Body of pancreas (tissue), 4 donors: Measurements from ENCODE around the gene DDO.

Source experiments
- POLR2A ChIP-seq, 3 donors: fragments of 450-650 bp; IDR thresholded peaks; one replicate each; pipeline ENCODE4 v1.6.1; 2016; ENCODE audit warnings: antibody characterized with exemption in 3 of 3, mild to moderate bottlenecking in 2 of 3
- TF ChIP-seq, protein P1 (sequence below), 7 experiments: fragments of 450-650 bp in 4 of 7; fragments of 200-600 bp in 3 of 7; sonication (generic) in 3 of 7; IDR thresholded peaks; one replicate each; pipeline ENCODE4 v1.5.1; 2016 to 2019; ENCODE audit warnings: antibody characterized with exemption in 7 of 7

DNA sequence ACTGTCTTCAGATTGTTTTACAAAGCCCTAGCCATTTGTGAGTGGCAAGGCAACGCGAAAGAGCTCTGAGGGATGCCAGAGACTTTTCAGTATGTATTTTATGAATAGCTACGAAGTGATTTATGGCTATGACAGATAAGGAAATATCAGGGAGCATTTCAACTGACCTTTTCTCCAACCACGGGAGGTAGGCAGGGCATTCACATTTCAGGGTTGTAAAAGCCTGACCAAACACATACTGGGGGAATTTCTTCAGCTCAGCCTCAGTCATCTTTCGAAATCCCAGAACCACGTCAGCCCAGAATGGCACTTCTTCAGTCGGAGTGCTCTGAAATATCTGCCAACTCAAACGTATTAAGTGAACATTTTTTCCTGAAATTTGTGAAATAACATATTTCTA is 10.8 kb downstream of the DDO start:
- TF ChIP-seq, protein P1, sequence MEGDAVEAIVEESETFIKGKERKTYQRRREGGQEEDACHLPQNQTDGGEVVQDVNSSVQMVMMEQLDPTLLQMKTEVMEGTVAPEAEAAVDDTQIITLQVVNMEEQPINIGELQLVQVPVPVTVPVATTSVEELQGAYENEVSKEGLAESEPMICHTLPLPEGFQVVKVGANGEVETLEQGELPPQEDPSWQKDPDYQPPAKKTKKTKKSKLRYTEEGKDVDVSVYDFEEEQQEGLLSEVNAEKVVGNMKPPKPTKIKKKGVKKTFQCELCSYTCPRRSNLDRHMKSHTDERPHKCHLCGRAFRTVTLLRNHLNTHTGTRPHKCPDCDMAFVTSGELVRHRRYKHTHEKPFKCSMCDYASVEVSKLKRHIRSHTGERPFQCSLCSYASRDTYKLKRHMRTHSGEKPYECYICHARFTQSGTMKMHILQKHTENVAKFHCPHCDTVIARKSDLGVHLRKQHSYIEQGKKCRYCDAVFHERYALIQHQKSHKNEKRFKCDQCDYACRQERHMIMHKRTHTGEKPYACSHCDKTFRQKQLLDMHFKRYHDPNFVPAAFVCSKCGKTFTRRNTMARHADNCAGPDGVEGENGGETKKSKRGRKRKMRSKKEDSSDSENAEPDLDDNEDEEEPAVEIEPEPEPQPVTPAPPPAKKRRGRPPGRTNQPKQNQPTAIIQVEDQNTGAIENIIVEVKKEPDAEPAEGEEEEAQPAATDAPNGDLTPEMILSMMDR (IDR thresholded peaks at IDR 0.05) = no peak
- no peak for TF ChIP-seq POLR2A (IDR thresholded peaks at IDR 0.05)
